Epithelial cell of umbilical artery (primary cell): ENCODE results near the gene IFT27. TPM values are rescaled to one million over a fixed set of nuclear protein-coding genes. Genes with fewer than 3 reads are reported as not detected.

ENCODE experiments used
- total RNA-seq: library from RNA; depleted of rRNA; stranded (reverse); fragments of >200 nt; gene quantifications from 2 replicates; pipeline ENCODE4 v1.2.3, GENCODE V29; 2014

The IFT27 gene
- total RNA-seq, result 21.4 and 28.4 TPM in 2 replicates

GRCh38 chr22:36775964-36776669 lies at the start of gene IFT27:
IFT27 (minus strand) TSS chr22:36776119; CDS start chr22:36775707, 412 bp downstream.

GRCh38 chr22:36816636-36817524 lies 41.0 kb upstream of the IFT27 start, which contains the start of gene PVALB:
PVALB (minus strand) TSS chr22:36817035; CDS start chr22:36817005, 30 bp downstream.

Other genes with a start within 250 kb of the IFT27 start
- 568 and 681 TPM in 2 replicates for gene EIF3D, start 247.0 kb downstream of the IFT27 start, total RNA-seq
- not detected in 2 replicates for gene CACNG2, start 72.4 kb downstream of the IFT27 start, total RNA-seq
- not detected in 2 replicates for gene PVALB, start 40.9 kb upstream of the IFT27 start, total RNA-seq
- under 0.01 TPM in 1 of 2 replicates, not detected in the other for gene NCF4, start 84.9 kb upstream of the IFT27 start, total RNA-seq
- gene CSF2RB, start 137.5 kb upstream of the IFT27 start, total RNA-seq, result 15.6 and 19.1 TPM in 2 replicates
- 83.5 and 89.5 TPM in 2 replicates for gene TST, start 243.3 kb upstream of the IFT27 start, total RNA-seq
- 137 and 154 TPM in 2 replicates for gene MPST, start 243.6 kb upstream of the IFT27 start, total RNA-seq